NCI-H526 (cell line): ENCODE data around the gene LHPP.

Experiments used
- DNase-seq, 2 experiments: peaks; one replicate each; lab custom pipeline; 2025; lab: John Stamatoyannopoulos, UW

LHPP gene

DNA sequence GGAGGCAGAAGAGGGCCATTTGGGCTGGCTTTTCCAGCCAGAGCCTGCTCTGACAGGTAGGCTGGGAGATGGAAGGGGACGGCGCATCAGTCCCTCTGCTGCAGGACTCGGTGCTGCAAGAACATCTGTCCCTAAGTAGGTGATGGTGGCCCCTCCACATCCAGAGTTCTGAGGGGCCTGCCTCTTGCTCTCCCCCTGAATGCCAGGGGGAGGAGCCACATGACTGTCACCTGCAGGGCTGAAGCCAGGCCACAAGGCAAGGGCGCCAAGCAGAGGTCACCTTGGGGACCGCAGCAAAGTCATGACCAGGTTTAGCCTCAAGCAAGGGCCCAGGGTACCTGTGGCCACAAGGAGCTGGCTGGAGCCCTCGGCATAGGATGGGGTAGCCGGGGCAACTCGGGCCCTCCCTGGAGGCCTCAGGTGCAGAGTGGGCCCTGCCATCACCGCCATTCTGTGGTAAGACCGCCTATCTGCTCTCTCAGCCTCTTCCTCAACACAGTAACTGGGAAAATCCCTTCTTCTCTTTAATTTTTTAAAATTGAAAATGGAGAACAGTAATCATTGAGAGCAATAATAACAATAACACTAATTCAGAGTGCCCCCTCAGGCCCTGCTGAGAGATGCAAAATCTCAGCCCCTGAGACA lies 183.3 kb downstream of the LHPP start:
- no peak for DNase-seq

DNA sequence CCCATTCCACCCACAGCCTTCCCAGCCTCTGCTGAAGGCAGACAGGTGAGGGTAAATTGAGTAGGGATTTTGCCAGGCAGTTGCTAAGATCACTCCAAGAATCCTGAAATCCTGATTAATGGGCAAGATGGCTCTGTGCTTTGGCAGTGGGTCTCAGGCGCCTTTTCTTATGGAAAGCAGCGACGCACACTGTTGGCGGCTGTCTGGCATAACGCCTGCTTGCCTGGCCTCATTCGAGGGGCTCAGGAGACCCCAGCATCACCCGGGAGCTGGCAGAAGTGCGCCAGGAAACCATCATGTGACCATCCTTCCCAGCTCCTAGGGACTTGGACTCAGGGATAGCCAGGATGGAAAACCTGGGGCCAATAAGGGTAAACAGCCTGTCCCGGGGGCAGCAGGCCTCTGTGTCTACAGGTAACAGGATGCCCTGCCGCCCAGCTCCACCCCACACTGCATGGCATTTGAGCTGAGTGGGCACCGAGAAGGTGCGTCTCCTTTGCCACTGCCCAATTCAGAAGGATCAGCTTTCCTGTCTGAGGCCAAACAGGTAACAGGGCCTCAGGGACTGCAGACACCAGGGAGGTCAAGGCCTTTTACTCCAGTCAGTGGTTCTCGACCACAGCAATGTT lies 184.0 kb downstream of the LHPP start:
- DNase-seq = no peak

DNA sequence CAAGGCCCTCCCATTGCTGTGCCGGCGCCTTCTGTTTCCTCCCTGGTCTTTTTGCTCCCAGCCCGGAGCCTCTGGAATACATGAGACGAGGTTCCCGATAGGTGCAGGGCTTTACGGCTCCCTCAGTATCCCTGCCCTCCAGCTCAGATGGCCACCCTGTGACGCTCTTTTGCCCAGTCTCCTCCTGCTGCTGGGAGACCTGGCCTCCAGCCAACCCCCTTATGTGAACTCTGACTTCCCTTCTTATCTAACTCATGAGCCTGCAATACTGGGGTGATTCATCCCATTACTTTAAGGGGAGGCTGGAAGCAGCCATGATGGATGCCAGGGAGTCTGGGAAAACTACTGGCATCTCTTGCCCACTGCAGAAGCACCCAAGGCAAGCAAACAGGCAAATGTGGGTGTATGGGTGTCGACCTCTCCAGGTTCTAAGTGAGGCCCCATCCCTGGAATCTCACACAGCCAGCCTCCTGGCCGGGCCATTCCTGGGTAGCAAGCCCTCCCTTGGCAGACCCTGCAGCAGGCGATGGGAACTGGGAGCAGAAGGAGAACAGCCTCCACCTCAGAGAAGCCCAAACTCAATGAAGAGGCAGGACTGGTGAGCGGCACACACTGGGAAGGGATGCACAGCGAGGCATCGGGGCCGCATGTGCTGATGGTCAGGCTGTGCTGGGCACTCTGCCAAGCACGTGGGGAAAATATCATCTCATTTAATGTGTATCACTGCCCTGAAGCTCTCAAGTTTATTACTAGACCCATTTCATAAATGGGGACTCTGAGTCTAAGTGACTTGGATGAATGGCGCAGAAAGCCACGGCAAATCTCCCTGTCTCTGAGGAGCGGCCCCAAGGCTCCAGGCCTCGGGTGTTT lies 185.1 kb downstream of the LHPP start:
- no peak for DNase-seq

DNA sequence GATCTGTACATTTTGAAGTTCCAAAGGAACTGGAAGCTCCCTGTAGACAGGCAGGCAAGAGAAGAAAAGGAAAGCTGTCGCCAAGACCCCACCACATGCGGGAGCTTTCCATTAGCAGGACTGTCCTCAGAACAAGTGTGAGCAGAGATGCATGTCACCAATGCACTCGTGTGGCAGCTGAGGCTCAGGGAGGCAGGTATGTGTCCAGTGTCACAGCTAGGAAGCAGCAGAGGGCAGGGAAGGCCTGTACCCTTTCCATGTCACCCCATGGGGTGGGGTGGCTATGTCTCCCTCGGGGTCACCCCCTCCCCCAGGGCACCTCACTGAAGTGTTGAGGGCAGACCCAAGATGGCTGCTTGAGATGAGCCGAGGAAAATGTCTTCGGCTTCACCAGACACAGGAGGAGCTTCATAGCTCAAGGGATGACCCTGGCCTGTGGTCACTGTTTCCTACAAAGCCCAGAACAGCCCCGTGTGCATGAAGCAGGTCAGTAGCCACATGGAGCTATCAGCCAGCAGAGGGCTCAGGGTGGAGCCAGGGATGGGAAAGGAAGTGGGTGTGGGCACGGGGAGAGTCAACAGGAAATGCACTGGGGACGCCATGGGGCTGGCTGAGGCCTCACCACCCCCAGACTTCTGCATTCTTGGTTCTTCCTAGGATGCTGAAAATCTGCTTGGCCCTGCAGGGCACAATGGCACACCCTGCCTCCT lies 186.0 kb downstream of the LHPP start:
- no peak for DNase-seq

DNA sequence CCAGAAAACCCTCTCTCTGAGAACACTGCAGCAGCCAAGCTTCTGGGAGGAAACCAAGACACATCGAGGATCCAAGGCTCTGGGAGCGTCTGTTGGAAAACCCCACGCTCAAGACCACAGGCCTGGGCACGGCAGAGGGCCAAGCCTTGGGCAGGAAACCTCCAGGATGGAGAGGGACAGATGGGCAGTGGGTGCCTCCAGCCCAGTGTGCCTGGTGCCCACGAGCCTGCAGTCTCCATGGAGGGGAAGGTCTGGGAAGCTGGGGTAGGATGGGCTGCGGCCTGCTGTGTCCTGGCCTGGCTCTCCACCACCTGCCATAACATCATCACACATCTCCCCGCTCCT lies 186.5 kb downstream of the LHPP start:
- no peak for DNase-seq

DNA sequence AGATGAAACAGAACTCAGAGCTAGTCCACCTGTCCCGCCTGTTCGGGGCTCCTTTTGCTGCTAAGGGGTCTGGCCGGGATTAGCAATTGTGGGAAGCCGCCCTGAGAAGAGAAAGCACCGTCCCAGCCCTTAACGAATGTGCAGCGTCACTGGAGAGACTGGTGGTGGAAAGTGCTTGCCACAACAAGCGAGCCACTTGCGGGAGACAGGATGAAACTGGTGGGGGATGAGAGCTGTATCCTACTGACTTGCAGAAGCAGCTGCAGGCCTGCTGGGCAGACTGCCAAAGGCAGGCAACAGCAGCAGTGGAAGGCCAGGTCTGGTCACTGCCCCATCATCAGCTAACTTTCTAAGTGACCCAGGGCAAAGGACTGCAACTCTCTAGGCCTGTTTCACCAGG lies 187.1 kb downstream of the LHPP start:
- no peak for DNase-seq

DNA sequence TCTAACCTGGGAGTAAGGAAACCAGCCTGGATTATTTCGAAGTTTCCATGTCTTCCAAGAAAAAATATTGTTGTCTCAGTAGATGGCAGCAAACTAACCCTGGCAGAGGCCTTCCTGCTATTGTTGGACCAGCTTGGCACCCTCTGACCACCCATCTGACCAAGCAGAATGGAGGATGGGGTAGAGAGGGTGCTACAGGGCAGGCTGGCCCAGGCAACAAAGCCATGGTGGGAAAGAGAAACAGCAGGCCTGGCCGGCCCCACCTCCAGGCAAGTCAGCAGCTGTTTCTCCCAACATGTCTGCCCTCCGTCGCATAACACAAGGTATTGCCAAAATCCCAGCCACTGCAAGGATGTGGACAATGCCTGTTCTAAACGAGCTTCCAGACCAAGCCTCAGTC lies 187.6 kb downstream of the LHPP start:
- DNase-seq = no peak

DNA sequence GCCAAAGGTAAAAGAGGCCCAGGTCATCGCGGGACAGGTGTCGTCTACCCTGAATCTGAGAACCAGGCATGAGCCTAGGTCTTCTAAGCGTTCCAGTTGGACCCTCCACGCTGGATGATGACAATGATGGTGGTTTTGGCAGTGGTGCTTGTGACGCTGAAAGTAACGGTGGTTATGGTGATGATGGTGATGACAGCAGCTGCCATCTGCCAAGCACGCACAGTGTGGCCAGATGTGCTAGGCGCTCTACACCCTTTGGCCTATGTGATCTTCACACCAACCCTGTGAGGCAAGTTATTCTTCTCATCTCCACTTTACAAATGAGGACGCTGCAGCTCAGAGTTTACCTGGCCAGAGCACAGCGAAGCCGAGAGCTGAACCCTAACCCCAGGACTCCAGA lies 188.6 kb downstream of the LHPP start:
- no peak for DNase-seq

DNA sequence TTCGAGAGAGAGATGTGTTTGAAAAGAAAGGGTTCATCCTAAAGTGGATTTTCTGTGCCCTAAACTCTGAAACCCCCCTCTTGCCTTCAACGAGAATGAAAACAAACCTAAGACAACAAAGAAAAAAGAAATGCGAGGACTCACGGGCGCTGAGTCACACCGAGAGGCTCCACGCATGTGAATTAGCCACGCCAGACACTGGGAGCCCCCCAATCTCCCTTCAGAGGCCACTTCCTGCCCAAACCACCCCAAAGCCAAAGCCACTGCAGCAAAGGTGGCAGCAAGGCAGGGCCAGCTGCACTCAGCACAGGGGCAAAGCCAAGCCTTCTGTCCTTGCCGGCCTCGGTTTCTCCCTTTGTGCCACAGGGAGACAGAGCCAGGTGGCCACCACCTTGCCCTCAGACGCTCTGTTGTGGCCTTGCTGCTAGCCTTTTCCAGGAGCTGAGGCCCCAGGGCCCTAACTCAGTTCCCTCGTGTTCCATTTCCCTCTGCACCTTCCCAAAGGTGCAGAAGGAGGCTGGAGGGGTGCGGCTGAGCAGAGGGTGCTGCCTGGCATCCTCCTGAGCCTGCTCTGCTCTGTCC lies 189.3 kb downstream of the LHPP start:
- DNase-seq = no peak

DNA sequence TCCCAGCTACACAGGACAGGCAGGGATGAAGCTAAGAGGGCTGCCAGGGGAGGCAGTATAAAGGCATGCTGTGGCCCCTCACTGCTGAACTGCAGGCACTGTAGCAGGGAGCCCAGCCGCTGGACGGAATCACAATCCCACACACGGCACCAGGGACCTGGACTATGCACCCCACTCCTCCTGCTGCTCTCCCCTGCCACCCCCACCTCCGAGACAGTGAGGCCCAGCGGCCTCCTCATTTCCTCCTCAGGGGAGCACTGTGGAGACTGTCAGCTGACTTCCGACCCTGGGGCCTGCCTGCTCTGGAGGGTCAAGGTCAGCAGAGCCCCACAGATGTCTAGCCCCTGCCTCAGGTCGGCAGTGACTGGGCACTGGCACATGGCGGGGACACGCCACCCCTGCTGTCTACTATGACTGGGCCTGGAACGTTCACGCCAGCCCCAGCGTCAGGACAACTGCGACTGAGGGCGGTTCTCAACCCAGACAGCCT lies 189.8 kb downstream of the LHPP start:
- DNase-seq = no peak

DNA sequence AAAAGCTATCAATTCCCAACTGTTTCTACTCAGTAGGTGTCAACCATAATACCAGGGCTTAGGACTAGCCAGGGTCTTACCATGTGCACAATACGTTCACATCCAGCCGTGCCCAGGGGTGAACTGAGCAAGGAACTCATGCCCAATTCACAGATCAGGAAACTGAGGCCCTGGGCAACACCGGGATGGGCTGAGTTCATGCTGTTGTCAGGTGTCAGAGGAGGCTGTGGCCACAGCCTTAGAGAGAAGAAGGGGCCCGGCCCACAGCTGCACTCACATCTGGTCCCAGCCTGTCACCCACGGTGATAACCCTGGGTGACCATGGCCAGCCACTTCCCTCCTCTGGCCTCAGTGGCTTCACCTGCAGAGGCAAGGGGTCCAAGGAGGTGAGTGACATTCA lies 190.6 kb downstream of the LHPP start:
- DNase-seq = no peak

DNA sequence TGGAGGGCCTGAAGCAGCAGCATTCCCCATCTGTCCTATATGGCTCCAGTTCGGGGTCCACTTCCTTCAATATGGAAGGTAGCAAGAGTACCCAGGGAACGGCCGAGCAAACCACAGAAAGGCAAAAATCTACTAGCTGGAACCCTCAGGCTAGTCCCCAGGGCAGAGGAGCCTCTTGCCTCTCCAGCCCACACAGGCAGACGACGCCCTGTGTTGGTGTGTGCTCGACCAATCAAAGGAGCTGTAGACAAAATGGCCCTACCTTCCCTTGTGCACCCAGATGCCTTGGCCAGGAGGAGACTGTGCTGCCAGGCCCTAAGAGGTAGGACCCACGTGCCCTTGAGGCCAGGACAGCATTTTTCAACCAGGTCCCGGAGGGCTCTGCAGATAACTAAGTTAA lies 191.1 kb downstream of the LHPP start:
- DNase-seq = no peak

DNA sequence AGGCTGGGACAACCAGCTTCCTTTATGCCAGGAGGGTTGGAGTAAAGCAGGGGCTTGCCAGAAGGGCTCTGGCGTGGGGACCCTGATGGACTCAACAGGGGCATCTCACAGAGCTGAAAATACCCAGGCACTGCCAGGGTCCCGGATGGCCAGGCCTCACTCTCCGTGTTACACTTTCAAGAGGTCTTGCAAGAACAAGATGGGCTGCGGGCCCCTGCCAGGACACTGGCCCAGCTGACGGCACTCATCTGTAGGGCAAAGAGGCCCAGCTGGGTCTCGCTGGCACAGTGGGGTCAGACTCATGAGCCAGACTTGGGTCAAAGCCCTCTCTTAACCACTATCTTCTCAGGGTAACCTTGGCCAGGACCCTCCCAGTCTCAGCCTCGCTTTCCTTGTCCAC lies 191.7 kb downstream of the LHPP start:
- DNase-seq = no peak

DNA sequence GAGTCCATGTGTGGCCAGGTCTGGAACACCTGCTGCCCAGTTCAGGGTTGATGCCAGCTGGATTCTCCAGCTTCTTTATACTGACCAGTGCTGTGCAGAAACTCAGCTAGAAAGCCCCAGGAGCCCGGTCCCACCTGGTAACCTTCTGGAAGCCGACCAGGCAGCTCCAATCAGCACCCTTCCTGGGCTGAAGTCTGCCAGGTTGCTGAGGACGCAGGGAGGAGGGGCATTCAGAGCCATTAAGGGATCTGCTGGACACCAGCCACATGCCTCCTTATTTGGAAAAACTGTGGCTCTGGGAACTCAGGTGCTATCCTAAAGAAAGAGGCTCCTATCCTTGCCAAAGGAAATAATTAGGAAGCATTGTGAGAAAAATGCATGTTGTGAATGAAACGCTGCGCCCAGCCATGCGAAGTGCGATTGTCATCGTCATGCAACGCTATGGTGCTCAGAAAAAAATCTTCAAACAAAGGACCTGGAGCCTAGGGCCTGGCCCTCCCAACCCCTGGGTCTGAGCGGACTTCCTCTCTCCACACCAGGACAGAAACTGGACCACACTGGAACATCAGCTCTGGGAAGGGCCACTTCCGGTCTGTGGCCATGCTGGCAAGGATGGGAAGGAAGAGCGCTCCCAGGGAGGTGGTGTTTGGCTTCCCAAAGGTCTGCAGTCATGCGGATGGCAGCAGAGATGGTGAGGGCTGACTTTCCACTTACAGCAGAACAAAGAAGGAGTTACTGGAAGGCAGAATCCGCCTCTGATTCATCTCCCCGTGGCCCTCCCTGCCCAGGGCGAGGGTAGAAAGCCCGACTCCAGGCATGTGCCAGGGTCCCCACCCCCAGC lies 192.4 kb downstream of the LHPP start:
- no peak for DNase-seq

DNA sequence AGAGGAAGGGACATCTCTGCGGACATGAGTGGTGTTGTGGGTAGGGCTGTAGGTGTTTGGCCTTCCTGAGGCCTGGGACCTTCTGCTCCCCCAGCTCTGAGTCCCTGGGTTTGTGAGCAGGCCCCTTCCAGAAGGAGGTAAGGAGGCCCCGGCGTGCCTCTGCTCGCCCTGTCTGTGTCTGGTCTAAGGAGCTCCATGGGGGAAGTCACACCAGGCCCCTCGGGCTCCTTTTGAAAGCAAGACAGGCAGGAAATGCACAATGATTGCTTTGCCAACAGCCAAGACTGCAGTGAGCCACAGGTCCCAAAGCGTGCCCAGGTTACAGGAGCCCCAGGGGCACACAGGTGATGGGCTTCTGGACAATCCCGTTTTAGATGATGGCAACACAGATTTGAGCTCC lies 193.1 kb downstream of the LHPP start:
- DNase-seq = no peak

DNA sequence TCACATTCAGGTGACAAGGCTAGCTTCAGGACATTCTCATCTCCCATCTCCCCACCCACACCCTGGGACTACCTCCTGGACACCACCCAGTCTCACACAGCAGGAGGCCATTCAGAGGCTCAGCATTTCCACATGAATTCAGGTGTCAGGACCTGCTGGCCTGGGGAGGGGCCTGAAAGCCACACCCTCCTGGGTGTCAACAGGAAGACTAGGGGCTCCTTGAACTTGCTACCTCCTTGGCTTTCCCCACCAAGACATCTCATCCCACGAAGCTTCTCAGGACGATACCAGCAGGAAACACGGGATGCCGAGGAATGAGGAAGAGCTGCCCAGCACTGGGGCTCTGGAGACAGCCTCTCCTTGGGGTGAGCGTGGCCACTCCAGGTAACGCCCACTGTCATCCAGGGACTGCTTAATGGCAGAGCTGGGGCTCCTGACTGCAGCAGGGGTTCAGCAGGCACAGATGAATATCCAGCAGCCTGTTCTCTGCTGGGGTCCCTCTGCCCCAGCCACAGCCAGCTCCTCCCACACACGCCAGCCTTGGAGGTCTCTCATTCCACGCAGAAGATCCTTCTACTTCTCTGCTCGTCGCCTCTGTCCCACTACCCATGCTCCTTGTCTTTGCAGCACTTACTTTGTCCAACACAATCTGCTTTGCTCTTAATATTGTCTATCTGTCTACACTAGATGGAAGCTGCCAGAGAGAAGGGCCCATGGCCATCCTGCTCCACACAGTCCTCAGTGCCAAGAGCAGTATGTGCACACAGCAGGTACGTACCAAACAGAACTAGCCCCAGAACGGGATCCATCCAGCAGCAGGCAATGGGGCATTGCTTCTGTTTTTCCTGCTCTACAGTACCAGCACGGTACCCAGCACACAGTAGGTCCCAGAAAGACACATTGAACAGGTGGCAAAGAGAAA lies 193.8 kb downstream of the LHPP start:
- DNase-seq = no peak

DNA sequence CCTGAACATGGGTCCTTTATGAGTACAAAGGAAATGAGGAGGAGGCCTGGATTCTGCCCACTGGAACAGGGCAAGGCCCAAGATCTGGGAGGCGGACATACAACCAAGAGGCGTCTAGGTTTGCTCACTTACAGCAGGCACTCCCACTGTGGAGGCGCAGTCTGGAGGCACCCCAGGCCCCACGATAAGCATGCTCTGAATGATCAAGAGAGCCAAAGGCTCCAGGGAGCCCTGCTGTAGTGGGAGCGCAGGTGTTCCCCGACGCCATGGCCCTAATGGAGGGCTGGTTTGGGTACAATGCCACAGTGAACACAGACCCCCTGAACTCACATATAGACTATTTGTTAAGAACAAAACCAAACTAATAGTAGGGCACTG lies 194.5 kb downstream of the LHPP start:
- DNase-seq = no peak

DNA sequence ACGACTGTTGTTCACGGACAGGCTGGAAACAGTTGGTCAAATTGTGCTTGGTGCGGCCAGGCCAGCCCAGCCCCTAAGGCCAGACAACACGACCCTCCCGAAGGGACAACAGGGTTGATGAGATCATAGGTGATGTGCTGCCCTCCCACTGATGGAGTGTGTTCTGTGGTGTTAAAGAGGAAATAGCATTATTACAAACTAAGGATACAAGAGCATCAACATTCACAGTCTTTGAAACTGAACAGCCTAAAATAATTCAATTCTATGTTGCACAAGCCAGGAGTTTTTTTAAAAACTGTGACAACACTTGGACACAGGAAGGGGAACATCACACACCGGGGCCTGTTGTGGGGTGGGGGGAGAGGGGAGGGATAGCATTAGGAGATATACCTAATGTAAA lies 194.9 kb downstream of the LHPP start:
- DNase-seq = no peak

DNA sequence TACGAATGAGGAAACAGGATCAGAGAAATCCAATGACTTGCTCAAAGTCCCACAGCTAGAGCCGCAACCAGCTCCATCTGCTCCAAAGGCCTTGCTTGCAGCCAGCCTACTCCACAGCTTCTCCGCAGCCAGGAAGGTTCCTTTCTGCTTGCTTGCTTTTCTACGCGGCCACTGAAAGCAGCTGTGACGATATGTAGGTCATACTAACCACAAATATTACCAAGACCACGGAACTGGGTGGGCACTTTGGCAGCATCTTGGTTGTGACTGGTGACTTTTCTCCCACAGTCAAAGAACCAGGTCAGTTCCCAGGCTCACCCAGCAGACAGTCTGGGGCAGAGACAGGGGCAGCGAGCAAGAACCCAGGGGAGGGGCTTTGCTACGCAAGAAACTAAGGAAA lies 196.2 kb downstream of the LHPP start:
- DNase-seq = no peak

DNA sequence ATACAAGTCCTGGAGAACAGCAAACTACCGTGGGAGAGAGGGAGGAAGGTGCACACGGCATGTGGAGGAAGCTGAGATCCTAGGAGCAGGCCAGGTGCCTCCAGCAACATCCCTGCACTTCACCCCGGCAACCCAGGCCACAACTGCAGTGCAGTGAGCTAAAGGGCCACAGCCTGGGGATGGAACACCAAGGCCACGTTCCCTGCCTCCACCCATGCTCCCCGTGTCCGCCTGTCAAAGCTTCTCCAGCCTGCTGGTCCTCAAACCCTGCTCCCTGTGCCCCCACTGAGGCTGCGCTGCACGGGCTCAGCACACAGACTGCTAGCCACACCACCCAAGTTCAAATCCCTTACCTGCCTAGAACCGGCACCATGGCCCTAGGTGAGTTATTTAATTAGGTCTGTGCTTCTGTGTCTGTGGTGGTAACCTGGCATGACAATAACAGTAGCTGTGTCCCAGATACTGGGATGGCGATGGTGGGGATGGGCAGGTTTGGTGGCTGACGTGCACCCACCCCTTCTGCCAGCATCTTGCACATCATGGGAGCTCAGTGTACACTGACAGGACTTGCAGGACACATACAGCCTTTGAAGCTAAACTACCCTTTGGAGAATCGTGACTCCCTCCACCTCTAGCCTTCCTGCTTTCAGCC lies 197.1 kb downstream of the LHPP start:
- DNase-seq = no peak
